GM23248 (cell line): Measurements from ENCODE around the gene TNNT2. TPM values are rescaled to one million over a fixed set of nuclear protein-coding genes. Genes with fewer than 3 reads are reported as not detected.

Experiments
- DNase-seq: peaks from one replicate; pipeline ENCODE4 v3.0.0-alpha.2; 2015
- H2AFZ ChIP-seq: fragments of 200-600 bp; sonication (generic); 2 replicates; pipeline ENCODE4 v1.6.1; 2016; ENCODE audit warnings: antibody characterized with exemption
- H3F3A ChIP-seq: fragments of 200-600 bp; sonication (generic); 2 replicates; pipeline ENCODE4 v1.6.1; 2016; ENCODE audit warnings: mild to moderate bottlenecking, antibody characterized with exemption, mixed run types; ENCODE audit not compliant: insufficient read depth
- H3K27ac ChIP-seq: fragments of 200-600 bp; sonication (generic); 2 replicates; pipeline ENCODE4 v1.5.1; 2016; ENCODE audit warnings: mild to moderate bottlenecking
- H3K27me3 ChIP-seq: fragments of 200-600 bp; sonication (generic); replicated peaks from 2 replicates; pipeline ENCODE4 v1.6.1; 2016; ENCODE audit warnings: mild to moderate bottlenecking; ENCODE audit not compliant: insufficient read depth
- H3K36me3 ChIP-seq: fragments of 200-600 bp; sonication (generic); 2 replicates; pipeline ENCODE4 v1.6.1; 2016; ENCODE audit warnings: low read depth, mild to moderate bottlenecking
- H3K4me1 ChIP-seq: fragments of 200-600 bp; sonication (generic); 2 replicates; pipeline ENCODE4 v1.6.1; 2016; ENCODE audit warnings: mild to moderate bottlenecking; ENCODE audit not compliant: insufficient read depth
- H3K4me2 ChIP-seq: fragments of 200-600 bp; sonication (generic); one replicate; pipeline ENCODE4 v1.6.1; 2016; ENCODE audit warnings: mild to moderate bottlenecking; ENCODE audit not compliant: unreplicated experiment
- H3K4me3 ChIP-seq: fragments of 200-600 bp; sonication (generic); 2 replicates; pipeline ENCODE4 v1.5.1; 2016; ENCODE audit warnings: mild to moderate bottlenecking
- H3K79me2 ChIP-seq: fragments of 200-600 bp; sonication (generic); 2 replicates; pipeline ENCODE4 v1.6.1; 2016; ENCODE audit warnings: mild to moderate bottlenecking; ENCODE audit not compliant: insufficient read depth
- H3K9ac ChIP-seq: fragments of 200-600 bp; sonication (generic); 2 replicates; pipeline ENCODE4 v1.6.1; 2016; ENCODE audit warnings: mild to moderate bottlenecking
- H3K9me2 ChIP-seq: fragments of 200-600 bp; sonication (generic); 2 replicates; pipeline ENCODE4 v1.6.1; 2016; ENCODE audit warnings: mixed run types, mild to moderate bottlenecking, moderate library complexity; ENCODE audit not compliant: insufficient read depth
- H3K9me3 ChIP-seq: fragments of 200-600 bp; sonication (generic); one replicate; pipeline ENCODE4 v1.6.1; 2017; ENCODE audit warnings: low read depth
- H4K20me1 ChIP-seq: fragments of 200-600 bp; sonication (generic); 2 replicates; pipeline ENCODE4 v1.6.0; 2016; ENCODE audit not compliant: insufficient read depth
- EZH2 ChIP-seq: fragments of 200-600 bp; sonication (generic); IDR thresholded peaks from 2 replicates; pipeline ENCODE4 v1.6.1; 2018; ENCODE audit warnings: antibody characterized with exemption, mild to moderate bottlenecking; ENCODE audit not compliant: insufficient read depth, poor library complexity, severe bottlenecking
- EZH2phosphoT487 ChIP-seq: fragments of 200-600 bp; sonication (generic); IDR thresholded peaks from 2 replicates; pipeline ENCODE4 v1.6.1; 2018; ENCODE audit warnings: antibody characterized with exemption, moderate library complexity, mild to moderate bottlenecking, low read depth; ENCODE audit not compliant: insufficient read depth
- WGBS, 2 experiments: methylation state at CpG; one replicate each; pipeline ENCODE4 v1.1.6; 2015 to 2017; ENCODE audit warnings: low lambda C conversion rate in 2 of 2, low coverage in 1 of 2; ENCODE audit errors: missing lambda C conversion rate in 2 of 2; 5-methylcytosine and 5-hydroxymethylcytosine counted together
- in situ Hi-C: fragments of 300-500 bp; cut with MboI; formaldehyde crosslinking; loops from 2 replicates; pipeline ENCODE4 v1.15.0; 2020
- polyA plus RNA-seq: library from polyadenylated mRNA; unstranded; fragments of >200 nt; fragmentation: Nextera tagmentation; extraction: Ambion mirVana; gene quantifications from 2 replicates; pipeline ENCODE4 v1.2.1, GENCODE V29; 2016
- total RNA-seq: library from RNA; depleted of rRNA; stranded (reverse); fragments of >200 nt; shearing (Covaris generic); gene quantifications from 2 replicates; pipeline ENCODE4 v1.2.3, GENCODE V29; 2014

Gene TNNT2
- total and polyA plus RNA-seq, 2 experiments from 2014 or later: not detected

DNA sequence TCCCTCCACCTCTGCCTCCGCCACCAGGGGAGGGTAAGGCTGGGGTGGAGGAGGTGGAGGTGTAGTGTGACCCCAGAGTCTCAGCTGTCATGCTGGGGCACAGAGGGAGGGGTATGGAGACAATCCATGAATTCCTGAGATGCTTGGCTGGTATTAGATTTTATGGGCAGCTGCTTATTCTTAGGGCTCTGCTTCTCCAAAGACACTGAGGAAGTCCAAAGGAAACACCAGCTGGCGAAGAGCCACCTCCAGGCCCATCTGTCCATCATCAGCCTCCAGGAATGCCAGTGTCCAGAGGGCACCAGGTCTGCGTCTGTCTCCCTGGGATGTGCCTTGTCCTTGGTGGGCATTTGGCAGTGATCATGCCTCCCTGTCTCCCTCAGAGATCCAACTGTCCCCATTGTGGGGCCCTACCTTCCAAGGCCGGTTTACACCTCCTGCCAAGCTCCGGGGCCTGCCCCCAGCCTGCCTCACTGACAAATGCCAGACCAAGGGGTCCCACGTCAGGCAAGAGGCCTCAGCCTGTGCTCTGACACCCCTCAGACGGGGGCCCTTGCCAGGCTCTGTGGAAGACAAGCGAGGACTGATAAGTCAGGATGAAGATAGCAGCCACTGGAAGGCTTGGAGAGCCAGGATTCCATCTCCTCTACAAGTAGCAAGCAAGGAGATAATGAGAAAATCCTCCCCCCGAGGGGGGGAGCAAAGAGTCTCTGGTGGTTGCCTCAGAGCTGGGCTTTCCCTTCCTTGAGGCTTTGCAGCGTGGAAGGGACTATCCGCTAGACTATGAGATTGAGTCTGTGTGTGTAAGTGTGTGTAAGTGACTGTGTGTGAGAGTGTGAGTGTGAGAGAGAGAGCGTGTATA, 42.5 kb upstream of the TNNT2 start:
- H3K79me2 ChIP-seq: no peaks in the 10 kb centered on the region
- DNase-seq: no peak
- H3K27me3 ChIP-seq: peaks cover 21% of the 10 kb centered on the region
- no peak overlapping the region for H3K4me3 ChIP-seq
- WGBS, 2 experiments: 50 to 51% methylated on average over 12 of the region's 12 CpGs
- no peaks in the 10 kb centered on the region for H3K9me2 ChIP-seq
- no peaks in the 10 kb centered on the region for H3K36me3 ChIP-seq
- in situ Hi-C loops: no loop called here
- H3K27ac ChIP-seq: no peak overlapping the region
- TF ChIP-seq EZH2phosphoT487: no peak
- TF ChIP-seq EZH2: no peak
- H3K4me1 ChIP-seq: no peaks in the 10 kb centered on the region
- no peaks in the 10 kb centered on the region for H3K9me3 ChIP-seq
- H4K20me1 ChIP-seq: no peaks in the 10 kb centered on the region
- no peak overlapping the region for H2AFZ ChIP-seq
- no peaks in the 10 kb centered on the region for H3F3A ChIP-seq
- no peak overlapping the region for H3K4me2 ChIP-seq
- H3K9ac ChIP-seq: no peak overlapping the region

DNA sequence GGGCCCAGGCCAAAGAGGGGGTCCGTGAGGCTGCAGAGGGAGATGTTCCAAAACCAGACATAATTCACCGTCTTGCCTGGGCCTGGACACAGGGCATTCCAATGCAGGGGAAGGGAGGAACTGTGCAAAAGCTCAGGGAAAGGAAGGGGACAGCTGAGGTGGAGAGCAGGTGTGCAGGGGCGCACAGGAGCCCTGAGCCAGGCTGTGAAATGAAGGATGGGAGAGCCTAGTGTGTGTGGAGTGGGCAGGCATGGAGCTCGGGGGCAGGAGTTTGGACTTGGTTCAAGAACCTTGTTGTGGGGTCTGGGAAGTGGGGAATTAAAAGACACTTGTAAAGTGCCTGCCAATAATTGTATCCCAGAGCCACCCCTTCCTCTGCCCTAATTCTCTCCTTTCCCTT, 41.8 kb upstream of the TNNT2 start:
- Histone ChIP-seq H2AFZ (no peak overlapping the region), H3K4me1 (no peaks in the 10 kb centered on the region), H3K9me2 (no peaks in the 10 kb centered on the region), H4K20me1 (no peaks in the 10 kb centered on the region), H3K4me2 (no peak overlapping the region), H3K27ac (no peak overlapping the region), H3K4me3 (no peak overlapping the region), H3K9ac (no peak overlapping the region), H3K79me2 (no peaks in the 10 kb centered on the region), H3K36me3 (no peaks in the 10 kb centered on the region), H3F3A (no peaks in the 10 kb centered on the region), H3K9me3 (no peaks in the 10 kb centered on the region), H3K27me3 (peaks cover 23% of the 10 kb centered on the region)
- no peak for DNase-seq
- no peak for TF ChIP-seq EZH2
- TF ChIP-seq EZH2phosphoT487: no peak
- in situ Hi-C loops: no loop called here
- 59 to 62% methylated on average over 4 of the region's 4 CpGs for WGBS, 2 experiments

DNA sequence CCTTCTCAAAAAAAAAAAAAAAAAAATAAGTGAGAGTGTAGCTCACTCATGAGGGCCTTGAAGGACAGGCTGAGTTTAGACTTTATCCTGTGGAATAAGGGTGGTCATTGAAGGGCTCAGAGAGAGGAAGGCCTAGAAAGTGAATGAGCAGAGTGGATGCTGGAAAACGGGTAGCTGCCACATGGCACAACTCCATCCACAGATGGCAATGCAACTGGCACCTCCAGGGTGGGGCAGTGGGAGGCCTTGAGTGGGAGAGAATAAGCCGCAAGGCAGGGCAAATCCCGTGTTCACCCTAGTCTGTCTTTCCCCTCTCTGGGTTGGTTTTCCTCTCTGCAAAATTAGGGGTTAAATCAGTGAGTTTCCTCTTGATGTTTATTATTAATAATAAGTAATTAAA, 41.0 kb upstream of the TNNT2 start:
- Histone ChIP-seq H3K27me3 (peaks cover 25% of the 10 kb centered on the region), H3K9me2 (no peaks in the 10 kb centered on the region), H4K20me1 (no peaks in the 10 kb centered on the region), H3K79me2 (no peaks in the 10 kb centered on the region), H3K4me3 (no peak overlapping the region), H3K4me2 (no peak overlapping the region), H3K4me1 (no peaks in the 10 kb centered on the region), H3F3A (no peaks in the 10 kb centered on the region), H2AFZ (no peak overlapping the region), H3K9ac (no peak overlapping the region), H3K36me3 (no peaks in the 10 kb centered on the region), H3K27ac (no peak overlapping the region), H3K9me3 (no peaks in the 10 kb centered on the region)
- DNase-seq: no peak
- no peak for TF ChIP-seq EZH2phosphoT487
- TF ChIP-seq EZH2: no peak
- 57 to 63% methylated on average over 3 of the region's 3 CpGs for WGBS, 2 experiments
- in situ Hi-C loops: no loop called here

DNA sequence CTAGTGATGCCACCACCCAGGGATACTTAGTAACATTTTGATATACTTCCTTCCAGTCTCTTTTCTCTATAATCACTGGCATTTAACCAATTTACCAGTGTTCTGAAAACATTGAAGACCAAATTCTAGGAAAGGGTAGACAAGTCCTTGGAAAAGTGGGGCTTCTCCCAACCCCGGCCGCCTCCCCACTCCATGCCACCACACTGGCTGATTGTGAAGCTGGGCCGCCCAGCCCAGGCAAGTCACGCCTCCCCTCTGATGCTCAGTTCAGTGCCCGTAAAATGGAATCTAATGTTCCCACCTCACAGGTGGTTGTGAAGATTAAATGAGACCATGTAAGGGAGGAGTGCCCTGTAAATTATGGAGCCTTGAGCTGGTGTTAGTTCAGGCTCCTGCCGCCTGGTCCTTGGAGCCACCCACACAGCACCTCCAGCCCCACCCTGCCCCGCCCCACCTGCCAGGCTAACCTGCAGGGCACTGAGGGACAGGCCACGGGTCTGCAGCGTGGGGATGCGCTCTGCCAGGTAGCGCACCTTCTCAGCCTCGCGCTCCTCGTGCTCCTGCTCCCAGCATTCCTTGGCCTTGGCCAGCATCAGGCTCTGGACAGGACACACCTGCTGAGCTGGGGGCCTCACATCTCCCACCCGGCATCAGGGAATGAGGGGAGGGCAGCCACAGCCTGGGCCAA, 36.7 kb upstream of the TNNT2 start:
- peaks cover 58% of the 10 kb centered on the region for H3K27me3 ChIP-seq
- in situ Hi-C loops: no loop called here
- no peak overlapping the region for H3K4me3 ChIP-seq
- no peak overlapping the region for H3K4me2 ChIP-seq
- H3K79me2 ChIP-seq: no peaks in the 10 kb centered on the region
- no peaks in the 10 kb centered on the region for H3K36me3 ChIP-seq
- no peak for TF ChIP-seq EZH2phosphoT487
- no peak for TF ChIP-seq EZH2
- no peak overlapping the region for H2AFZ ChIP-seq
- DNase-seq: no peak
- no peaks in the 10 kb centered on the region for H3K9me2 ChIP-seq
- no peaks in the 10 kb centered on the region for H3K9me3 ChIP-seq
- H4K20me1 ChIP-seq: no peaks in the 10 kb centered on the region
- H3K27ac ChIP-seq: no peak overlapping the region
- whole genome bisulfite sequencing, 2 experiments: 76 to 78% methylated on average over 14 to 15 of the region's 15 CpGs
- H3K4me1 ChIP-seq: no peaks in the 10 kb centered on the region
- no peaks in the 10 kb centered on the region for H3F3A ChIP-seq
- H3K9ac ChIP-seq: no peak overlapping the region
